HepG2 (cell line): ENCODE measurements around the gene FAM171A2. TPM values are rescaled to one million over a fixed set of nuclear protein-coding genes. Genes with fewer than 3 reads are reported as not detected.
A peak's percentile ranks its signal among the peaks of the same experiment; 100 is the strongest.

Experiments used
- DNMT1 ChIP-seq: sonication (generic); formaldehyde crosslinking; IDR thresholded peaks from 2 replicates; pipeline ENCODE4 v1.5.1; 2020; ENCODE audit warnings: mild to moderate bottlenecking, missing genetic modification reagents
- ELF3 ChIP-seq: IDR thresholded peaks from 2 replicates; pipeline ENCODE4 v1.6.1; 2016; ENCODE audit warnings: missing genetic modification reagents, missing compliant biosample characterization
- FOSL2 ChIP-seq: sonication (generic); formaldehyde crosslinking; IDR thresholded peaks from 2 replicates; pipeline ENCODE4 v1.4.0; 2020; ENCODE audit warnings: missing genetic modification reagents
- GABPB1 ChIP-seq: IDR thresholded peaks from 2 replicates; pipeline ENCODE4 v1.6.1; 2016; ENCODE audit warnings: mild to moderate bottlenecking, missing genetic modification reagents, moderate library complexity, missing compliant biosample characterization
- HDAC6 ChIP-seq: fragments of 200-600 bp; sonication (generic); IDR thresholded peaks from 2 replicates; pipeline ENCODE4 v1.7.0; 2017; ENCODE audit warnings: mild to moderate bottlenecking, antibody characterized with exemption, low read length, low read depth
- HNF1A ChIP-seq, 2 experiments: sonication (generic) in 1 of 2; formaldehyde crosslinking in 1 of 2; IDR thresholded peaks; 2 replicates each; pipeline versions ENCODE4 v1.4.0 to v1.6.1; 2016 to 2020; ENCODE audit warnings: borderline replicate concordance in 1 of 2, low read depth in 1 of 2, mild to moderate bottlenecking in 1 of 2, missing genetic modification reagents in 1 of 2
- KAT2B ChIP-seq: fragments of 150-350 bp; IDR thresholded peaks from 2 replicates; pipeline ENCODE4 v1.6.1; 2014; ENCODE audit warnings: low read depth, low read length, borderline replicate concordance
- KLF9 ChIP-seq: IDR thresholded peaks from 2 replicates; pipeline ENCODE4 v1.6.1; 2016; ENCODE audit warnings: low read depth
- MBD4 ChIP-seq: IDR thresholded peaks from 2 replicates; pipeline ENCODE4 v1.6.1; 2012; ENCODE audit warnings: low read length, inconsistent platforms, borderline replicate concordance
- MTERF4 ChIP-seq: sonication (generic); formaldehyde crosslinking; IDR thresholded peaks from 2 replicates; pipeline ENCODE4 v1.8.0; 2023; ENCODE audit warnings: mild to moderate bottlenecking, missing genetic modification reagents
- MXD1 ChIP-seq: sonication (generic); formaldehyde crosslinking; IDR thresholded peaks from 2 replicates; pipeline ENCODE4 v1.4.0; 2020; ENCODE audit warnings: mild to moderate bottlenecking, missing genetic modification reagents
- NFRKB ChIP-seq: fragments of 450-650 bp; IDR thresholded peaks from 2 replicates; pipeline ENCODE4 v1.6.1; 2017
- PITX1 ChIP-seq: sonication (generic); formaldehyde crosslinking; IDR thresholded peaks from 2 replicates; pipeline ENCODE4 v1.5.1; 2020; ENCODE audit warnings: mild to moderate bottlenecking, missing genetic modification reagents
- RXRB ChIP-seq: IDR thresholded peaks from 2 replicates; pipeline ENCODE4 v1.6.1; 2016; ENCODE audit warnings: borderline replicate concordance, missing genetic modification reagents, missing compliant biosample characterization
- SETDB1 ChIP-seq: sonication (generic); formaldehyde crosslinking; IDR thresholded peaks from 2 replicates; pipeline ENCODE4 v1.5.1; 2020; ENCODE audit warnings: missing genetic modification reagents, mild to moderate bottlenecking, borderline replicate concordance
- SMC3 ChIP-seq: IDR thresholded peaks from 2 replicates; pipeline ENCODE4 v1.6.1; 2011; ENCODE audit warnings: low read length, improper control_type of control experiment
- SOX13 ChIP-seq, 3 experiments: fragments of 450-650 bp in 1 of 3; sonication (generic) in 1 of 3; formaldehyde crosslinking in 1 of 3; IDR thresholded peaks in 2 of 3; conservative IDR thresholded peaks in 1 of 3; 2 replicates each; pipeline versions ENCODE4 v1.5.0 to v1.6.1; 2016 to 2020; ENCODE audit warnings: antibody characterized with exemption in 1 of 3, mild to moderate bottlenecking in 1 of 3, missing compliant biosample characterization in 1 of 3, missing genetic modification reagents in 1 of 3, moderate library complexity in 1 of 3
- SRSF1 ChIP-seq: fragments of 200-400 bp; formaldehyde crosslinking; optimal IDR thresholded peaks from 2 replicates; pipeline ENCODE3; 2017; ENCODE audit warnings: mild to moderate bottlenecking, low read depth, low read length, moderate library complexity
- TCF7 ChIP-seq: sonication (generic); IDR thresholded peaks from 2 replicates; pipeline ENCODE4 v1.6.1; 2016; ENCODE audit warnings: antibody characterized with exemption, low read depth
- THRA ChIP-seq: sonication (generic); formaldehyde crosslinking; IDR thresholded peaks from 2 replicates; pipeline ENCODE4 v1.4.0; 2020; ENCODE audit warnings: missing genetic modification reagents, borderline replicate concordance
- ZNF296 ChIP-seq: sonication (generic); formaldehyde crosslinking; conservative IDR thresholded peaks from 2 replicates; pipeline ENCODE4 v1.5.0; 2020; ENCODE audit warnings: mild to moderate bottlenecking, missing genetic modification reagents
- ZNF577 ChIP-seq: sonication (generic); formaldehyde crosslinking; IDR thresholded peaks from 2 replicates; pipeline ENCODE4 v1.4.0; 2020; ENCODE audit warnings: mild to moderate bottlenecking, low read depth, missing genetic modification reagents, borderline replicate concordance
- ZNF788 ChIP-seq: sonication (generic); formaldehyde crosslinking; IDR thresholded peaks from 2 replicates; pipeline ENCODE4 v1.5.0; 2020; ENCODE audit warnings: mild to moderate bottlenecking, missing genetic modification reagents, borderline replicate concordance
- polyA plus RNA-seq, 8 experiments: library from polyadenylated mRNA; depleted of rRNA in 3 of 8; stranded (reverse) in 7 of 8; unstranded in 1 of 8; fragments of >200 nt; fragmentation: Illumina TruSeq in 4 of 8; extraction: Trizol in 4 of 8; gene quantifications; 2 replicates each; pipeline versions ENCODE4 v1.2.1 to v1.2.3, GENCODE V29; 2011 to 2016; ENCODE audit warnings: low read depth in 4 of 8, missing spikeins in 1 of 8, mixed read lengths in 1 of 8; ENCODE audit not compliant: insufficient read depth in 1 of 8
- total RNA-seq, 5 experiments: library from RNA; depleted of rRNA; stranded (reverse); fragments of >200 nt; fragmentation: Illumina TruSeq; extraction: Trizol; gene quantifications; 2 replicates each; pipeline ENCODE4 v1.2.3, GENCODE V29; 2016; ENCODE audit warnings: low read depth in 1 of 5

FAM171A2 gene
- total and polyA plus RNA-seq, 2 of the 13 experiments (the other 11 are each of a cell fraction or from before 2014, with no cell fraction given): 1.8 to 3.6 TPM

GRCh38 chr17:44314869-44315661 lies 48.6 kb downstream of the FAM171A2 start (continued):
- TF ChIP-seq KAT2B (no peak), MXD1 (CRISPR knock-in tag) (no peak), ELF3 (CRISPR knock-in tag) (no peak), SRSF1 (no peak), ZNF296 (no peak), SETDB1 (CRISPR knock-in tag) (no peak), RXRB (CRISPR knock-in tag) (no peak), SMC3 (no peak), PITX1 (CRISPR knock-in tag) (no peak), SOX13 (IDR thresholded peaks at IDR 0.05) (no peak), SOX13 (CRISPR knock-in tag; conservative IDR thresholded peaks at IDR 0.05 in 1 of 2, IDR thresholded peaks at IDR 0.05 in 1 of 2) (no peak), ZNF577 (no peak), KLF9 (no peak), GABPB1 (CRISPR knock-in tag) (peak; percentile 31; the same call in 1 of the 2 replicates), HDAC6 (no peak), DNMT1 (CRISPR knock-in tag) (0 out of 2 replicates have a peak, but pooled peaks have one; percentile 28), MTERF4 (CRISPR knock-in tag) (no peak), FOSL2 (no peak), ZNF788 (CRISPR knock-in tag) (no peak), MBD4 (no peak), HNF1A (IDR thresholded peaks at IDR 0.05; ENCODE audit: low read depth) (no peak), HNF1A (CRISPR knock-in tag; IDR thresholded peaks at IDR 0.05; ENCODE audit: borderline replicate concordance) (no peak), NFRKB (no peak), THRA (CRISPR knock-in tag) (no peak), TCF7 (no peak)
